PFSK-1 (cell line): ENCODE measurements around the gene RALGAPA2.

ENCODE experiments used
- FOXP2 ChIP-seq: optimal IDR thresholded peaks from 2 replicates; pipeline ENCODE3; 2011; ENCODE audit warnings: borderline replicate concordance, control low read depth, inconsistent platforms; ENCODE audit not compliant: insufficient read depth; ENCODE audit errors: extremely low read length, extremely low read depth
- POLR2AphosphoS5 ChIP-seq: IDR thresholded peaks from 2 replicates; pipeline ENCODE4 v1.6.1; 2012; ENCODE audit warnings: low read depth, mild to moderate bottlenecking, control low read depth, low read length, moderate library complexity
- REST ChIP-seq, 2 experiments: IDR thresholded peaks; 2 replicates each; pipeline versions ENCODE4 v1.6.1 to v1.8.0; 2011 to 2012; ENCODE audit warnings: low read depth in 2 of 2, low read length in 2 of 2, control low read depth in 1 of 2, inconsistent platforms in 1 of 2, mild to moderate bottlenecking in 1 of 2, moderate library complexity in 1 of 2; ENCODE audit not compliant: insufficient read depth in 1 of 2
- SIN3A ChIP-seq: IDR thresholded peaks from 2 replicates; pipeline ENCODE4 v1.6.1; 2012; ENCODE audit warnings: mild to moderate bottlenecking, low read length, moderate library complexity, borderline replicate concordance; ENCODE audit not compliant: insufficient read depth
- TAF1 ChIP-seq: IDR thresholded peaks from 2 replicates; pipeline ENCODE4 v1.6.1; 2012; ENCODE audit warnings: low read length, control low read depth, borderline replicate concordance; ENCODE audit not compliant: insufficient read depth

The RALGAPA2 gene

GRCh38 chr20:20410678-20411077 is 301.8 kb downstream of the RALGAPA2 start:
- TF ChIP-seq POLR2AphosphoS5 (no peak), TAF1 (no peak), SIN3A (no peak), REST (IDR thresholded peaks at IDR 0.05; ENCODE audit: insufficient read depth in 1 of 2, low read depth in 2 of 2, low read length in 2 of 2) (no peak), FOXP2 (no peak)

- TF ChIP-seq POLR2AphosphoS5 (no peak), TAF1 (no peak), REST (IDR thresholded peaks at IDR 0.05; ENCODE audit: insufficient read depth in 1 of 2, low read depth in 2 of 2, low read length in 2 of 2) (no peak)
Measured at GRCh38 chr20:20409331-20409730, 303.1 kb downstream of the RALGAPA2 start.

GRCh38 chr20:20407891-20408805 is 304.3 kb downstream of the RALGAPA2 start:
- TF ChIP-seq POLR2AphosphoS5 (no peak), TAF1 (no peak), FOXP2 (no peak), SIN3A (no peak), REST (IDR thresholded peaks at IDR 0.05; ENCODE audit: insufficient read depth in 1 of 2, low read depth in 2 of 2, low read length in 2 of 2) (no peak)

- TF ChIP-seq REST (IDR thresholded peaks at IDR 0.05; ENCODE audit: insufficient read depth in 1 of 2, low read depth in 2 of 2, low read length in 2 of 2) = no peak
- no peak for TF ChIP-seq TAF1
- no peak for TF ChIP-seq POLR2AphosphoS5
- TF ChIP-seq SIN3A = no peak
- no peak for TF ChIP-seq FOXP2
Measured at GRCh38 chr20:20406306-20406705, 306.1 kb downstream of the RALGAPA2 start.

- TF ChIP-seq TAF1 (no peak), POLR2AphosphoS5 (no peak), SIN3A (no peak), REST (IDR thresholded peaks at IDR 0.05; ENCODE audit: insufficient read depth in 1 of 2, low read depth in 2 of 2, low read length in 2 of 2) (no peak), FOXP2 (no peak)
Measured at GRCh38 chr20:20405623-20406022, 306.8 kb downstream of the RALGAPA2 start.
